HepG2 (cell line): Measurements from ENCODE around the gene KIRREL3. TPM values are rescaled to one million over a fixed set of nuclear protein-coding genes. Genes with fewer than 3 reads are reported as not detected.

Source experiments
- ATAC-seq: fragments of 200-7000 bp; cut with Tn5 transposase; 3 replicates; pipeline ENCODE4 v1.9.1; 2020; ENCODE audit warnings: mild to moderate bottlenecking, moderate library complexity
- BruUV-seq: library from RNA; stranded (reverse); fragments of 400-500 nt; replicated peaks from 2 replicates; lab custom pipeline; 2021; lab: Mats Ljungman, UMichigan
- CTCF ChIA-PET: fragments of 300-600 bp; formaldehyde crosslinking; extraction: SDS; loops from one replicate; lab custom pipeline; 2021; ENCODE audit warnings: low total read pairs, inconsistent platforms, low intra/inter-chr PET ratio; lab: Yijun Ruan, JAX
- POLR2A ChIA-PET: fragments of 350-600 bp; sonication (Branson Sonifier 250); formaldehyde crosslinking; loops from one replicate; lab custom pipeline; 2020; ENCODE audit warnings: antibody characterized with exemption, inconsistent platforms; lab: Yijun Ruan, JAX
- DNase-seq: peaks from one replicate; pipeline ENCODE4 v3.0.0-alpha.2; 2015; ENCODE audit warnings: low spot score
- FAIRE-seq: peaks from 3 replicates; lab custom pipeline; 2011; peaks lifted over from hg19 to GRCh38; lab: Jason Lieb, UNC
- H2AFZ ChIP-seq: one replicate; pipeline ENCODE4 v1.6.1; 2011; ENCODE audit warnings: low read length, inconsistent platforms
- H3K27ac ChIP-seq: fragments of 300-600 bp; 3 replicates; pipeline ENCODE4 v1.8.0; 2011; ENCODE audit warnings: mixed run types, mild to moderate bottlenecking, mixed read lengths, low read length, inconsistent platforms; ENCODE audit not compliant: insufficient read depth; ENCODE audit errors: extremely low read length
- H3K27me3 ChIP-seq, 2 experiments: fragments of 200-600 bp in 1 of 2; 2 replicates in 1 of 2; 3 replicates in 1 of 2; pipeline versions ENCODE4 v1.6.0 to v1.8.0; 2011; ENCODE audit warnings: low read length in 2 of 2, mild to moderate bottlenecking in 2 of 2, moderate library complexity in 2 of 2, inconsistent platforms in 1 of 2; ENCODE audit not compliant: insufficient read depth in 2 of 2, control insufficient read depth in 1 of 2
- H3K36me3 ChIP-seq, 2 experiments: fragments of 200-600 bp in 1 of 2; replicated peaks in 1 of 2; 2 replicates in 1 of 2; 3 replicates in 1 of 2; pipeline versions ENCODE4 v1.5.1 to v1.8.0; 2011; ENCODE audit warnings: low read length in 2 of 2, inconsistent platforms in 1 of 2; ENCODE audit not compliant: insufficient read depth in 2 of 2, control insufficient read depth in 1 of 2
- H3K4me1 ChIP-seq: 2 replicates; pipeline ENCODE4 v1.5.1; 2012; ENCODE audit warnings: low read length, inconsistent platforms; ENCODE audit not compliant: insufficient read depth
- H3K4me2 ChIP-seq: 2 replicates; pipeline ENCODE4 v1.6.0; 2011; ENCODE audit warnings: low read depth, low read length, inconsistent platforms
- H3K4me3 ChIP-seq, 3 experiments: fragments of 200-600 bp in 1 of 3; sonication (generic), shearing (Covaris generic) in 1 of 3; replicated peaks in 1 of 3; 2 replicates each; pipeline ENCODE4 v1.5.1; 2011 to 2016; ENCODE audit warnings: low read length in 3 of 3, inconsistent platforms in 2 of 3, low read depth in 2 of 3, mild to moderate bottlenecking in 2 of 3, control low read depth in 1 of 3, mixed read lengths in 1 of 3; ENCODE audit not compliant: insufficient read depth in 1 of 3
- H3K79me2 ChIP-seq: one replicate; pipeline ENCODE4 v1.6.1; 2011; ENCODE audit warnings: low read length, inconsistent platforms; ENCODE audit not compliant: insufficient read depth
- H3K9ac ChIP-seq: 2 replicates; pipeline ENCODE4 v1.6.0; 2011; ENCODE audit warnings: mild to moderate bottlenecking, low read depth, low read length, inconsistent platforms; ENCODE audit not compliant: insufficient read depth
- H3K9me3 ChIP-seq: 2 replicates; pipeline ENCODE4 v1.5.1; 2012; ENCODE audit warnings: mild to moderate bottlenecking, low read length
- H4K20me1 ChIP-seq: 2 replicates; pipeline ENCODE4 v1.6.0; 2011; ENCODE audit warnings: inconsistent platforms, mild to moderate bottlenecking, low read length, moderate library complexity; ENCODE audit not compliant: insufficient read depth
- ETV5 ChIP-seq: IDR thresholded peaks from 2 replicates; pipeline ENCODE4 v1.6.1; 2018; ENCODE audit warnings: missing biosample characterization, missing genetic modification reagents, inconsistent platforms, borderline replicate concordance
- FOXA3 ChIP-seq: IDR thresholded peaks from 2 replicates; pipeline ENCODE4 v1.6.1; 2016; ENCODE audit warnings: missing genetic modification reagents, missing compliant biosample characterization
- SMARCE1 ChIP-seq: fragments of 450-650 bp; IDR thresholded peaks from 2 replicates; pipeline ENCODE4 v1.6.1; 2017; ENCODE audit warnings: borderline replicate concordance
- SP2 ChIP-seq: sonication (generic); formaldehyde crosslinking; IDR thresholded peaks from 2 replicates; pipeline ENCODE4 v1.5.1; 2020; ENCODE audit warnings: mild to moderate bottlenecking, missing genetic modification reagents
- ZFX ChIP-seq: sonication (generic); formaldehyde crosslinking; IDR thresholded peaks from 2 replicates; pipeline ENCODE4 v1.4.0; 2020; ENCODE audit warnings: mild to moderate bottlenecking, low read depth, missing genetic modification reagents, moderate library complexity
- ZKSCAN5 ChIP-seq: sonication (generic); formaldehyde crosslinking; IDR thresholded peaks from 2 replicates; pipeline ENCODE4 v1.5.1; 2020; ENCODE audit warnings: mild to moderate bottlenecking, missing genetic modification reagents
- ZNF205 ChIP-seq: IDR thresholded peaks from 2 replicates; pipeline ENCODE4 v1.6.1; 2018; ENCODE audit warnings: missing biosample characterization, missing genetic modification reagents
- WGBS: methylation state at CpG from one replicate; pipeline ENCODE4 v1.1.6; 2017; ENCODE audit warnings: low lambda C conversion rate; 5-methylcytosine and 5-hydroxymethylcytosine counted together
- in situ Hi-C: cut with HindIII; loops from 2 replicates; pipeline ENCODE4 v1.10.0; 2017; ENCODE audit warnings: low pct_unique_long_range_greater_than_20kb; ENCODE audit not compliant: extremely low pct_ligation_motif_present
- intact Hi-C: fragments of 100-400 bp; cut with micrococcal nuclease; formaldehyde crosslinking; loops from one replicate; pipeline ENCODE4 v1.10.0; 2022; ENCODE audit not compliant: unreplicated experiment
- polyA plus RNA-seq, 8 experiments: library from polyadenylated mRNA; depleted of rRNA in 3 of 8; stranded (reverse) in 7 of 8; unstranded in 1 of 8; fragments of >200 nt; fragmentation: Illumina TruSeq in 4 of 8; extraction: Trizol in 4 of 8; gene quantifications; 2 replicates each; pipeline versions ENCODE4 v1.2.1 to v1.2.3, GENCODE V29; 2011 to 2016; ENCODE audit warnings: low read depth in 4 of 8, missing spikeins in 1 of 8, mixed read lengths in 1 of 8; ENCODE audit not compliant: insufficient read depth in 1 of 8
- total RNA-seq, 5 experiments: library from RNA; depleted of rRNA; stranded (reverse); fragments of >200 nt; fragmentation: Illumina TruSeq; extraction: Trizol; gene quantifications; 2 replicates each; pipeline ENCODE4 v1.2.3, GENCODE V29; 2016; ENCODE audit warnings: low read depth in 1 of 5
- TF ChIP-seq, protein P1 (sequence below): IDR thresholded peaks from 2 replicates; pipeline ENCODE4 v1.6.1; 2016; ENCODE audit warnings: missing biosample characterization, missing genetic modification reagents, low read depth
- TF ChIP-seq, protein P2 (sequence below): sonication (generic); formaldehyde crosslinking; IDR thresholded peaks from 2 replicates; pipeline ENCODE4 v1.4.0; 2020; ENCODE audit warnings: mild to moderate bottlenecking, missing genetic modification reagents

Gene KIRREL3
- total and polyA plus RNA-seq, 2 of the 13 experiments (the other 11 are each of a cell fraction or from before 2014, with no cell fraction given) = not detected

- no peaks in the 10 kb centered on the region for H3K79me2 ChIP-seq
- intact Hi-C loops = no loop called here
- TF ChIP-seq SP2 (CRISPR knock-in tag) (no peak), ETV5 (no peak), ZNF205 (CRISPR knock-in tag) (no peak), ZKSCAN5 (CRISPR knock-in tag) (no peak), SMARCE1 (no peak), FOXA3 (CRISPR knock-in tag) (no peak), ZFX (CRISPR knock-in tag) (no peak)
- TF ChIP-seq, protein P1, sequence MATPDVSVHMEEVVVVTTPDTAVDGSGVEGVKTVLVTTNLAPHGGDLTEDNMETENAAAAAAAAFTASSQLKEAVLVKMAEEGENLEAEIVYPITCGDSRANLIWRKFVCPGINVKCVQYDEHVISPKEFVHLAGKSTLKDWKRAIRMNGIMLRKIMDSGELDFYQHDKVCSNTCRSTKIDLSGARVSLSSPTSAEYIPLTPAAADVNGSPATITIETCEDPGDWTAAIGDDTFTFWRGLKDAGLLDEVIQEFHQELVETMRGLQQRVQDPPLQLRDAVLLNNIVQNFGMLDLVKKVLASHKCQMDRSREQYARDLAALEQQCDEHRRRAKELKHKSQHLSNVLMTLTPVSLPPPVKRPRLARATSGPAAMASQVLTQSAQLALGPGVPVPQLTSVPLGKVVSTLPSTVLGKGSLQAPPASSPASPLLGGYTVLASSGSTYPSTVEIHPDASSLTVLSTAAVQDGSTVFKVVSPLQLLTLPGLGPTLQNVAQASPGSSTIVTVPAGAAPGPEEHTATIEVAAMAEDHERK = no peak
- TF ChIP-seq, protein P2, sequence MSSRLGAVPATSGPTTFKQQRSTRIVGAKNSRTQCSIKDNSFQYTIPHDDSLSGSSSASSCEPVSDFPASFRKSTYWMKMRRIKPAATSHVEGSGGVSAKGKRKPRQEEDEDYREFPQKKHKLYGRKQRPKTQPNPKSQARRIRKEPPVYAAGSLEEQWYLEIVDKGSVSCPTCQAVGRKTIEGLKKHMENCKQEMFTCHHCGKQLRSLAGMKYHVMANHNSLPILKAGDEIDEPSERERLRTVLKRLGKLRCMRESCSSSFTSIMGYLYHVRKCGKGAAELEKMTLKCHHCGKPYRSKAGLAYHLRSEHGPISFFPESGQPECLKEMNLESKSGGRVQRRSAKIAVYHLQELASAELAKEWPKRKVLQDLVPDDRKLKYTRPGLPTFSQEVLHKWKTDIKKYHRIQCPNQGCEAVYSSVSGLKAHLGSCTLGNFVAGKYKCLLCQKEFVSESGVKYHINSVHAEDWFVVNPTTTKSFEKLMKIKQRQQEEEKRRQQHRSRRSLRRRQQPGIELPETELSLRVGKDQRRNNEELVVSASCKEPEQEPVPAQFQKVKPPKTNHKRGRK (CRISPR knock-in tag) = no peak
- TF ChIP-seq, all 625 proteins: peak for 0
- Histone ChIP-seq H3K36me3 (no peaks in the 10 kb centered on the region), H4K20me1 (no peaks in the 10 kb centered on the region), H3K9me3 (no peaks in the 10 kb centered on the region; the same call in 1 of the 2 replicates), H3K4me3 (no peak overlapping the region), H3K4me2 (no peak overlapping the region), H3K27ac (no peak overlapping the region), H3K9ac (no peak overlapping the region), H3K27me3 (peaks cover 3 to 17% of the 10 kb centered on the region in 2 experiments; a peak in 3 of 5 replicates), H3K4me1 (no peaks in the 10 kb centered on the region), H2AFZ (no peak overlapping the region)
- ChIA-PET CTCF (no interaction called here), POLR2A (no interaction called here)
- in situ Hi-C loops = no loop called here
- no peak for DNase-seq
- FAIRE-seq = no peak
- ATAC-seq = no peak
- WGBS = 1% methylated on average over 5 of the region's 5 CpGs
- BruUV-seq = no TSS peak
Measured at GRCh38 chr11:126971305-126971704, 29.3 kb downstream of the KIRREL3 start.
